Keratinocyte (primary cell): ENCODE measurements around the gene RGPD3. TPM values are rescaled to one million over a fixed set of nuclear protein-coding genes. Genes with fewer than 3 reads are reported as not detected.
"Not testable (repeated sequence)": the region's sequence is repeated elsewhere in the genome, so short reads cannot be mapped to it uniquely, and the experiment has no call there.

Experiments used
- DNase-seq: peaks from one replicate; pipeline ENCODE4 v3.0.0-alpha.2; 2011; ENCODE audit warnings: low read depth, missing footprints, low spot score
- FAIRE-seq: peaks from 2 replicates; lab custom pipeline; 2011; peaks lifted over from hg19 to GRCh38; lab: Jason Lieb, UNC
- H2AFZ ChIP-seq: 2 replicates; pipeline ENCODE4 v1.6.0; 2012; ENCODE audit warnings: low read length, control low read depth, inconsistent platforms; ENCODE audit not compliant: control insufficient read depth
- H3K27ac ChIP-seq: 2 replicates; pipeline ENCODE4 v1.5.1; 2011; ENCODE audit warnings: low read length; ENCODE audit not compliant: control insufficient read depth, insufficient read depth
- H3K27me3 ChIP-seq: 3 replicates; pipeline ENCODE4 v1.6.0; 2011; ENCODE audit warnings: low read length; ENCODE audit not compliant: control insufficient read depth, insufficient read depth; ENCODE audit errors: extremely low read depth
- H3K36me3 ChIP-seq, 2 experiments: 2 replicates in 1 of 2; 3 replicates in 1 of 2; pipeline ENCODE4 v1.5.1; 2011; ENCODE audit warnings: low read length in 2 of 2, mild to moderate bottlenecking in 1 of 2; ENCODE audit not compliant: control insufficient read depth in 2 of 2, insufficient read depth in 2 of 2; ENCODE audit errors: extremely low read depth in 1 of 2
- H3K4me1 ChIP-seq: 3 replicates; pipeline ENCODE4 v1.5.1; 2011; ENCODE audit warnings: low read length; ENCODE audit not compliant: control insufficient read depth, insufficient read depth; ENCODE audit errors: extremely low read depth
- H3K4me2 ChIP-seq: 3 replicates; pipeline ENCODE4 v1.6.0; 2011; ENCODE audit warnings: low read depth, low read length; ENCODE audit not compliant: control insufficient read depth, insufficient read depth; ENCODE audit errors: extremely low read depth
- H3K4me3 ChIP-seq, 3 experiments: fragments of 200-600 bp in 1 of 3; sonication (generic) in 1 of 3; 2 replicates in 2 of 3; 3 replicates in 1 of 3; pipeline ENCODE4 v1.5.1; 2011 to 2016; ENCODE audit warnings: low read length in 3 of 3, mild to moderate bottlenecking in 3 of 3, control low read depth in 2 of 3, inconsistent platforms in 1 of 3, low read depth in 1 of 3, mixed read lengths in 1 of 3, mixed run types in 1 of 3, moderate library complexity in 1 of 3; ENCODE audit not compliant: control insufficient read depth in 2 of 3, insufficient read depth in 2 of 3; ENCODE audit errors: extremely low read depth in 1 of 3
- H3K79me2 ChIP-seq: 2 replicates; pipeline ENCODE4 v1.6.0; 2012; ENCODE audit warnings: low read length; ENCODE audit not compliant: control insufficient read depth, insufficient read depth
- H3K9ac ChIP-seq: 3 replicates; pipeline ENCODE4 v1.6.0; 2011; ENCODE audit warnings: low read length; ENCODE audit not compliant: control insufficient read depth, insufficient read depth; ENCODE audit errors: extremely low read depth
- H3K9me1 ChIP-seq: 3 replicates; pipeline ENCODE4 v1.6.0; 2011; ENCODE audit warnings: low read length; ENCODE audit not compliant: control insufficient read depth, insufficient read depth; ENCODE audit errors: extremely low read depth
- H3K9me3 ChIP-seq: 2 replicates; pipeline ENCODE4 v1.5.1; 2012; ENCODE audit warnings: low read depth, low read length; ENCODE audit not compliant: control insufficient read depth
- H4K20me1 ChIP-seq: 3 replicates; pipeline ENCODE4 v1.6.0; 2011; ENCODE audit warnings: low read length; ENCODE audit not compliant: control insufficient read depth, insufficient read depth; ENCODE audit errors: extremely low read depth
- CTCF ChIP-seq, 3 experiments: IDR thresholded peaks in 1 of 3; conservative IDR thresholded peaks in 1 of 3; optimal IDR thresholded peaks in 1 of 3; 2 replicates in 2 of 3; 3 replicates in 1 of 3; pipeline versions ENCODE3 to v1.5.1; 2011; ENCODE audit warnings: low read length in 3 of 3, mild to moderate bottlenecking in 3 of 3, moderate library complexity in 2 of 3, control low read depth in 1 of 3, inconsistent platforms in 1 of 3; ENCODE audit not compliant: insufficient read depth in 2 of 3; ENCODE audit errors: extremely low read depth in 1 of 3
- EZH2 ChIP-seq: IDR thresholded peaks from one replicate; pipeline ENCODE4 v1.6.1; 2012; ENCODE audit warnings: inconsistent platforms, mild to moderate bottlenecking, low read length, moderate library complexity
- dilution Hi-C: fragments of 300-500 bp; cut with MboI; formaldehyde crosslinking; loops from one replicate; pipeline ENCODE4 v1.7.0; 2020; ENCODE audit warnings: low sequenced_read_pairs; ENCODE audit not compliant: extremely low pct_ligation_motif_present
- polyA minus RNA-seq, 3 experiments: library from RNA; depleted of rRNA, polyadenylated mRNA; stranded (reverse); fragments of >200 nt; gene quantifications; 1 replicate in 1 of 3; 2 replicates in 1 of 3; 3 replicates in 1 of 3; pipeline ENCODE4 v1.2.3, GENCODE V29; 2011
- polyA plus RNA-seq, 5 experiments: library from polyadenylated mRNA; depleted of rRNA in 3 of 5; stranded (reverse) in 3 of 5; stranded (forward) in 1 of 5; unstranded in 1 of 5; fragments of >200 nt; gene quantifications; 1 replicate in 1 of 5; 2 replicates in 3 of 5; 3 replicates in 1 of 5; pipeline versions ENCODE4 v1.2.1 to v1.2.3, GENCODE V29; 2011 to 2012; ENCODE audit warnings: missing spikeins in 2 of 5, low read depth in 1 of 5, low replicate concordance in 1 of 5

RGPD3 gene
- polyA plus RNA-seq (0.06 to 0.09 TPM (median 0.06 TPM) in 3 replicates), polyA minus RNA-seq (0.06 to 0.10 TPM in 2 of 3 replicates, not detected in the other)
- polyA plus RNA-seq (2011; ENCODE audit: low read depth) = not detected
- 0.03 and 0.06 TPM in 2 replicates for polyA plus RNA-seq (2011; cell fraction: cytosol; rRNA removed)
- polyA plus RNA-seq (2011; cell fraction: nucleus; rRNA removed) = 0.16 and 0.24 TPM in 2 replicates
- 0.05 and 0.10 TPM in 2 replicates for polyA plus RNA-seq (2012; ENCODE audit: low replicate concordance)
- polyA minus RNA-seq (2011; cell fraction: cytosol; rRNA and poly(A)+ RNA removed) = not detected
- 0.21 and 0.23 TPM in 2 replicates for polyA minus RNA-seq (2011; cell fraction: nucleus; rRNA and poly(A)+ RNA removed)

- dilution Hi-C loops, H3K4me3 ChIP-seq, DNase-seq, H3K27ac ChIP-seq, H4K20me1 ChIP-seq, H3K9me1 ChIP-seq, H3K79me2 ChIP-seq, H3K9ac ChIP-seq, FAIRE-seq, H3K27me3 ChIP-seq, H3K9me3 ChIP-seq, H3K36me3 ChIP-seq, H3K4me2 ChIP-seq, H3K4me1 ChIP-seq, H2AFZ ChIP-seq: not testable (repeated sequence)
These were observed at the start of gene RGPD3 for GRCh38 chr2:106468107-106468506. RGPD3 (minus strand) TSS chr2:106468413; CDS start chr2:106468288, 125 bp downstream.

- no peaks in the 10 kb centered on the region for H4K20me1 ChIP-seq
- H3K4me1 ChIP-seq = no peaks in the 10 kb centered on the region
- dilution Hi-C loops = no loop called here
- H2AFZ ChIP-seq = no peak overlapping the region
- no peaks in the 10 kb centered on the region for H3K36me3 ChIP-seq
- no peak overlapping the region for H3K4me3 ChIP-seq
- DNase-seq (no peak), FAIRE-seq (no peak)
- no peaks in the 10 kb centered on the region for H3K27me3 ChIP-seq
- no peak for TF ChIP-seq EZH2
- TF ChIP-seq CTCF (optimal IDR thresholded peaks at IDR 0.05 in 1 of 3, IDR thresholded peaks at IDR 0.05 in 1 of 3, conservative IDR thresholded peaks at IDR 0.05 in 1 of 3; ENCODE audit: extremely low read depth in 1 of 3, insufficient read depth in 2 of 3, low read length in 3 of 3) = no peak
- no peaks in the 10 kb centered on the region for H3K79me2 ChIP-seq
- no peaks in the 10 kb centered on the region for H3K9me3 ChIP-seq
- H3K9me1 ChIP-seq = no peaks in the 10 kb centered on the region
- H3K9ac ChIP-seq = no peak overlapping the region
- H3K4me2 ChIP-seq = no peak overlapping the region
- no peak overlapping the region for H3K27ac ChIP-seq
These were observed 49.1 kb upstream of the RGPD3 start for GRCh38 chr2:106517329-106517728.

- H3K9me1 ChIP-seq = no peaks in the 10 kb centered on the region
- H3K4me3 ChIP-seq = no peak overlapping the region
- no peak overlapping the region for H2AFZ ChIP-seq
- H3K9ac ChIP-seq = no peak overlapping the region
- H3K9me3 ChIP-seq = no peaks in the 10 kb centered on the region
- H3K79me2 ChIP-seq = no peaks in the 10 kb centered on the region
- DNase-seq (no peak), FAIRE-seq (no peak)
- dilution Hi-C loops = no loop called here
- no peaks in the 10 kb centered on the region for H3K36me3 ChIP-seq
- no peaks in the 10 kb centered on the region for H3K27me3 ChIP-seq
- no peak overlapping the region for H3K4me2 ChIP-seq
- H4K20me1 ChIP-seq = no peaks in the 10 kb centered on the region
- H3K27ac ChIP-seq = no peak overlapping the region
- no peaks in the 10 kb centered on the region for H3K4me1 ChIP-seq
- no peak for TF ChIP-seq EZH2
- no peak for TF ChIP-seq CTCF (optimal IDR thresholded peaks at IDR 0.05 in 1 of 3, IDR thresholded peaks at IDR 0.05 in 1 of 3, conservative IDR thresholded peaks at IDR 0.05 in 1 of 3; ENCODE audit: extremely low read depth in 1 of 3, insufficient read depth in 2 of 3, low read length in 3 of 3)
These were observed 48.7 kb upstream of the RGPD3 start for GRCh38 chr2:106516864-106517263.
